K562 (cell line): ENCODE data around the gene ABCD4. TPM values are rescaled to one million over a fixed set of nuclear protein-coding genes. Genes with fewer than 3 reads are reported as not detected.

Experiments
- ATAC-seq: fragments of 200-7000 bp; cut with Tn5 transposase; 3 replicates; pipeline ENCODE4 v1.9.1; 2020; ENCODE audit warnings: moderate library complexity
- BruUV-seq: library from RNA; stranded (reverse); fragments of 400-500 nt; replicated peaks from 2 replicates; lab custom pipeline; 2021; lab: Mats Ljungman, UMichigan
- CTCF ChIA-PET: fragments of 300-600 bp; formaldehyde crosslinking; extraction: SDS; loops from one replicate; lab custom pipeline; 2021; ENCODE audit warnings: low intra/inter-chr PET ratio; lab: Yijun Ruan, JAX
- POLR2A ChIA-PET: fragments of 300-600, 350-650 bp; sonication (Branson Sonifier 250); formaldehyde crosslinking; extraction: SDS; loops from one replicate; lab custom pipeline; 2021; ENCODE audit warnings: antibody characterized with exemption, inconsistent platforms; lab: Yijun Ruan, JAX
- DNase-seq, 4 experiments: peaks; one replicate each; pipeline versions ENCODE4 v3.0.0 to v3.0.0-alpha.2; 2011 to 2018; ENCODE audit warnings: low spot score in 3 of 4, mixed read lengths in 3 of 4; ENCODE audit errors: extremely low read depth in 1 of 4
- FAIRE-seq: peaks from 2 replicates; lab custom pipeline; 2011; peaks lifted over from hg19 to GRCh38; lab: Jason Lieb, UNC
- H2AFZ ChIP-seq: 2 replicates; pipeline ENCODE4 v1.6.0; 2011; ENCODE audit warnings: low read depth, low read length, control low read depth, inconsistent platforms
- H3K27ac ChIP-seq: fragments of 200-600 bp; 3 replicates; pipeline ENCODE4 v1.8.0; 2011; ENCODE audit warnings: low read depth, mild to moderate bottlenecking, control low read depth, inconsistent platforms, low read length, moderate library complexity, mixed read lengths; ENCODE audit errors: extremely low read depth
- H3K27me3 ChIP-seq, 2 experiments: fragments of 300-600 bp in 1 of 2; 2 replicates in 1 of 2; 3 replicates in 1 of 2; pipeline versions ENCODE4 v1.6.0 to v1.8.0; 2011; ENCODE audit warnings: inconsistent platforms in 2 of 2, low read length in 2 of 2, mild to moderate bottlenecking in 1 of 2, mixed read lengths in 1 of 2, moderate library complexity in 1 of 2; ENCODE audit not compliant: control insufficient read depth in 2 of 2, insufficient read depth in 2 of 2
- H3K36me3 ChIP-seq: fragments of 300-600 bp; 3 replicates; pipeline ENCODE4 v1.8.0; 2011; ENCODE audit warnings: mild to moderate bottlenecking, low read length, inconsistent platforms; ENCODE audit not compliant: control insufficient read depth, insufficient read depth
- H3K4me1 ChIP-seq, 2 experiments: fragments of 200-600 bp in 1 of 2; replicated peaks in 1 of 2; 2 replicates in 1 of 2; 3 replicates in 1 of 2; pipeline versions ENCODE4 v1.5.1 to v1.8.0; 2011; ENCODE audit warnings: inconsistent platforms in 2 of 2, low read length in 2 of 2, mild to moderate bottlenecking in 1 of 2, mixed read lengths in 1 of 2, moderate library complexity in 1 of 2; ENCODE audit not compliant: control insufficient read depth in 2 of 2, insufficient read depth in 2 of 2
- H3K4me2 ChIP-seq: 2 replicates; pipeline ENCODE4 v1.6.1; 2011; ENCODE audit warnings: low read length, control low read depth, inconsistent platforms, mixed read lengths; ENCODE audit not compliant: insufficient read depth
- H3K4me3 ChIP-seq: fragments of 200-600 bp; sonication (generic), shearing (Covaris generic); 2 replicates; pipeline ENCODE4 v1.5.1; 2016; ENCODE audit warnings: control low read depth, inconsistent platforms
- H3K79me2 ChIP-seq: fragments of 200-600 bp; 3 replicates; pipeline ENCODE4 v1.8.0; 2011; ENCODE audit warnings: low read length, inconsistent platforms; ENCODE audit not compliant: control insufficient read depth, insufficient read depth
- H3K9ac ChIP-seq, 2 experiments: 2 replicates each; pipeline versions ENCODE4 v1.6.0 to v1.6.1; 2011; ENCODE audit warnings: low read depth in 2 of 2, low read length in 2 of 2, control low read depth in 1 of 2, inconsistent platforms in 1 of 2, mild to moderate bottlenecking in 1 of 2, mixed read lengths in 1 of 2; ENCODE audit not compliant: insufficient read depth in 1 of 2
- H3K9me1 ChIP-seq: one replicate; pipeline ENCODE4 v1.6.0; 2011; ENCODE audit warnings: inconsistent platforms, mild to moderate bottlenecking, low read length, moderate library complexity; ENCODE audit not compliant: control insufficient read depth, insufficient read depth
- H3K9me3 ChIP-seq: replicated peaks from 2 replicates; pipeline ENCODE4 v1.5.1; 2011; ENCODE audit warnings: low read depth, low read length, inconsistent platforms; ENCODE audit not compliant: control insufficient read depth, insufficient read depth
- H4K20me1 ChIP-seq: replicated peaks from 2 replicates; pipeline ENCODE4 v1.6.1; 2011; ENCODE audit warnings: low read length, inconsistent platforms, mixed read lengths; ENCODE audit not compliant: control insufficient read depth, insufficient read depth
- E2F1 ChIP-seq: sonication (generic); formaldehyde crosslinking; IDR thresholded peaks from 2 replicates; pipeline ENCODE4 v1.8.1; 2023; ENCODE audit warnings: mild to moderate bottlenecking, missing genetic modification reagents, moderate library complexity
- MAFK ChIP-seq: IDR thresholded peaks from 2 replicates; pipeline ENCODE4 v1.6.1; 2011; ENCODE audit warnings: low read length, improper control_type of control experiment
- NFIC ChIP-seq: fragments of 450-650 bp; IDR thresholded peaks from 2 replicates; pipeline ENCODE4 v1.6.1; 2017; ENCODE audit warnings: mild to moderate bottlenecking, inconsistent platforms
- NR2C1 ChIP-seq, 2 experiments: fragments of 450-650 bp; IDR thresholded peaks; 2 replicates each; pipeline ENCODE4 v1.6.1; 2017; ENCODE audit warnings: mild to moderate bottlenecking in 2 of 2, antibody characterized with exemption in 1 of 2, inconsistent platforms in 1 of 2, missing compliant biosample characterization in 1 of 2, missing genetic modification characterization in 1 of 2
- RBM34 ChIP-seq: fragments of 200-400 bp; formaldehyde crosslinking; IDR thresholded peaks from 2 replicates; pipeline ENCODE4 v1.6.1; 2018; ENCODE audit warnings: low read length, borderline replicate concordance; ENCODE audit not compliant: insufficient read depth
- SRSF3 ChIP-seq: fragments of 200-400 bp; formaldehyde crosslinking; IDR thresholded peaks from 2 replicates; pipeline ENCODE4 v1.6.1; 2016; ENCODE audit warnings: mild to moderate bottlenecking, low read length, moderate library complexity; ENCODE audit not compliant: insufficient read depth
- ZBTB26 ChIP-seq: fragments of 450-650 bp; formaldehyde crosslinking; IDR thresholded peaks from 2 replicates; pipeline ENCODE4 v1.4.0; 2022; ENCODE audit warnings: missing genetic modification characterization
- ZFX ChIP-seq: sonication (generic); formaldehyde crosslinking; IDR thresholded peaks from 2 replicates; pipeline ENCODE4 v1.8.0; 2022; ENCODE audit warnings: mild to moderate bottlenecking, missing genetic modification reagents, moderate library complexity
- ZNF551 ChIP-seq: fragments of 250-450 bp; sonication (Bioruptor Pico); IDR thresholded peaks from 2 replicates; pipeline ENCODE4 v1.5.0; 2021; ENCODE audit warnings: mild to moderate bottlenecking, moderate library complexity
- WGBS: fragments of 100-300 bp; shearing (Covaris generic); methylation state at CpG from one replicate; pipeline ENCODE4 v1.1.6; 2016; ENCODE audit warnings: low coverage, mixed read lengths; ENCODE audit not compliant: insufficient coverage; ENCODE audit errors: missing lambda C conversion rate; 5-methylcytosine and 5-hydroxymethylcytosine counted together
- in situ Hi-C: fragments of 300-500 bp; cut with MboI; formaldehyde crosslinking; loops from 4 replicates; pipeline ENCODE4 v1.15.0; 2018; ENCODE audit warnings: inconsistent platforms, mixed read lengths
- intact Hi-C: fragments of 100-400 bp; cut with micrococcal nuclease; formaldehyde crosslinking; loops from 2 replicates; pipeline ENCODE4 v1.14.2; 2022
- polyA plus RNA-seq, 8 experiments: library from polyadenylated mRNA; depleted of rRNA in 4 of 8; stranded (reverse) in 5 of 8; unstranded in 3 of 8; fragments of >200 nt; fragmentation: Nextera tagmentation in 2 of 8; fragmentation: Illumina TruSeq in 1 of 8; extraction: Ambion mirVana in 2 of 8; extraction: Trizol in 1 of 8; gene quantifications; 2 replicates each; pipeline versions ENCODE4 v1.2.1 to v1.2.3, GENCODE V29; 2011 to 2014; ENCODE audit warnings: inconsistent platforms in 1 of 8, missing spikeins in 1 of 8
- total RNA-seq, 7 experiments: library from RNA; depleted of rRNA in 6 of 7; stranded (reverse); fragments of >200 nt in 6 of 7; fragmentation: Illumina TruSeq in 2 of 7; extraction: Trizol in 2 of 7; gene quantifications; 2 replicates each; pipeline versions ENCODE4 v1.2.1 to v1.2.3, GENCODE V29; 2011 to 2021; ENCODE audit warnings: low replicate concordance in 1 of 7

The ABCD4 gene
- total and polyA plus RNA-seq, 9 of the 15 experiments (the other 6 are each of a cell fraction or from before 2014, with no cell fraction given) = 3.5 to 17.2 (median 12.4) TPM

- Histone ChIP-seq H3K9me1 (no peaks in the 10 kb centered on the region), H3K27me3 (no peaks in the 10 kb centered on the region), H3K4me2 (no peak overlapping the region), H3K27ac (no peak overlapping the region), H3K79me2 (no peaks in the 10 kb centered on the region), H2AFZ (no peak overlapping the region), H3K36me3 (peaks cover 50% of the 10 kb centered on the region; the same call in 2 of the 3 replicates), H3K9ac (no peak overlapping the region), H3K9me3 (no peaks in the 10 kb centered on the region), H3K4me3 (no peak overlapping the region), H3K4me1 (peaks cover 0 to 9% of the 10 kb centered on the region in 2 experiments; a peak in 3 of 5 replicates), H4K20me1 (peaks cover 5% of the 10 kb centered on the region; the same call in 1 of the 2 replicates)
- FAIRE-seq (no peak), ATAC-seq (no peak), DNase-seq (no peak)
- POLR2A ChIA-PET = interaction anchor here (0.6 kb wide), 1 partner anchor 8 kb away, joined by 3 read pairs; no protein-coding TSS in a partner anchor
- BruUV-seq = no TSS peak
- CTCF ChIA-PET = no interaction called here
- intact Hi-C loops (loop anchor here (5.0 kb wide), 1 partner anchor 82 kb away; no protein-coding TSS in a partner anchor), in situ Hi-C loops (no loop called here)
- TF ChIP-seq SRSF3 (no peak), ZNF551 (CRISPR knock-in tag) (no peak), E2F1 (CRISPR knock-in tag) (no peak), NR2C1 (IDR thresholded peaks at IDR 0.05) (no peak), NR2C1 (tag; IDR thresholded peaks at IDR 0.05) (no peak), NFIC (no peak), ZBTB26 (no peak), ZFX (CRISPR knock-in tag) (no peak), MAFK (no peak), RBM34 (no peak)
- WGBS = 100% methylated on average over 2 of the region's 5 CpGs
These were observed 12.9 kb downstream of the ABCD4 start for GRCh38 chr14:74289801-74290200.
